Activated CD8-positive, alpha-beta memory T cell treated with anti-CD3 and anti-CD28 coated beads, Interleukin-2, amount 10 ng/mL, durations not matched to agents 7 days and 5 days (primary cell): ENCODE data around the gene UBR2. TPM values are rescaled to one million over a fixed set of nuclear protein-coding genes. Genes with fewer than 3 reads are reported as not detected.
"Not testable (repeated sequence)": the region's sequence is repeated elsewhere in the genome, so short reads cannot be mapped to it uniquely, and the experiment has no call there.

Experiments used
- ATAC-seq: fragments of 150-1000 bp; cut with Tn5 transposase; one replicate; pipeline ENCODE4 v1.10.0; 2021; ENCODE audit warnings: moderate library complexity
- CTCF ChIA-PET: fragments of 350-600 bp; sonication (Branson Sonifier 250); formaldehyde crosslinking; loops from one replicate; lab custom pipeline; 2021; ENCODE audit warnings: antibody characterized with exemption; lab: Charles Lee
- DNase-seq: peaks from one replicate; pipeline ENCODE4 v3.0.0-alpha.2; 2020
- H3K27ac Mint-ChIP-seq: one replicate; pipeline ENCODE4 v1.8.0; 2021; ENCODE audit warnings: mild to moderate bottlenecking, mixed read lengths
- H3K27me3 Mint-ChIP-seq: one replicate; pipeline ENCODE4 v1.8.0; 2021; ENCODE audit warnings: mixed read lengths
- H3K36me3 Mint-ChIP-seq: one replicate; pipeline ENCODE4 v1.8.0; 2021; ENCODE audit warnings: mild to moderate bottlenecking, mixed read lengths
- H3K4me1 Mint-ChIP-seq: one replicate; pipeline ENCODE4 v1.8.0; 2021; ENCODE audit warnings: mixed read lengths
- H3K4me3 Mint-ChIP-seq: one replicate; pipeline ENCODE4 v1.8.0; 2021; ENCODE audit warnings: mild to moderate bottlenecking, moderate library complexity, mixed read lengths
- H3K9me3 Mint-ChIP-seq: one replicate; pipeline ENCODE4 v1.8.0; 2022; ENCODE audit warnings: low read depth, mixed read lengths
- total RNA-seq, 2 experiments: library from RNA; stranded (reverse); gene quantifications; one replicate each; pipeline ENCODE4 v1.2.3, GENCODE V29; 2021

Gene UBR2
- total RNA-seq, 2 experiments from 2014 or later: 27.5 to 32.3 TPM

- ATAC-seq (no peak), DNase-seq (no peak)
- Mint-ChIP-seq H3K27me3 (no peaks in the 10 kb centered on the region), H3K9me3 (no peaks in the 10 kb centered on the region), H3K36me3 (peaks cover 26% of the 10 kb centered on the region), H3K4me1 (peaks cover 8% of the 10 kb centered on the region), H3K27ac (no peak overlapping the region), H3K4me3 (no peak overlapping the region)
- CTCF ChIA-PET: interaction anchor here (1.4 to 1.8 kb wide), 2 partner anchors 17 to 56 kb away, joined by 3 to 8 read pairs; no protein-coding TSS in a partner anchor
Observed at GRCh38 chr6:42604150-42604549, 40.3 kb downstream of the UBR2 start.

GRCh38 chr6:42604699-42605098 lies 40.9 kb downstream of the UBR2 start:
- H3K27me3 Mint-ChIP-seq, DNase-seq, H3K4me3 Mint-ChIP-seq, ATAC-seq, H3K9me3 Mint-ChIP-seq, H3K27ac Mint-ChIP-seq: not testable (repeated sequence)
- CTCF ChIA-PET: interaction anchor here (1.4 kb wide), 1 partner anchor 18 kb away, joined by 3 read pairs; no protein-coding TSS in a partner anchor
- Mint-ChIP-seq H3K4me1 (peaks cover 11% of the 10 kb centered on the region), H3K36me3 (peaks cover 28% of the 10 kb centered on the region)

- CTCF ChIA-PET: no interaction called here
- ATAC-seq (peak; percentile 68), DNase-seq (no peak)
- H3K4me1 Mint-ChIP-seq: peaks cover 17% of the 10 kb centered on the region
- H3K27ac Mint-ChIP-seq: peak overlapping the region; percentile 37
- no peaks in the 10 kb centered on the region for H3K9me3 Mint-ChIP-seq
- H3K27me3 Mint-ChIP-seq: no peaks in the 10 kb centered on the region
- peaks cover 29% of the 10 kb centered on the region for H3K36me3 Mint-ChIP-seq
- no peak overlapping the region for H3K4me3 Mint-ChIP-seq
Observed at GRCh38 chr6:42610416-42610815, 46.6 kb downstream of the UBR2 start.

- DNase-seq: no peak
- Mint-ChIP-seq H3K9me3 (no peaks in the 10 kb centered on the region), H3K4me1 (peaks cover 10% of the 10 kb centered on the region), H3K4me3 (no peak overlapping the region), H3K27me3 (no peaks in the 10 kb centered on the region), H3K27ac (no peak overlapping the region), H3K36me3 (peaks cover 35% of the 10 kb centered on the region)
- CTCF ChIA-PET: interaction anchor here (0.5 kb wide), 1 partner anchor 489 kb away, joined by 3 read pairs; no protein-coding TSS in a partner anchor
- ATAC-seq: no peak
Observed at GRCh38 chr6:42615518-42615917, 51.7 kb downstream of the UBR2 start.

GRCh38 chr6:42616716-42617115 lies 52.9 kb downstream of the UBR2 start:
- H3K27me3 Mint-ChIP-seq: no peaks in the 10 kb centered on the region
- H3K27ac Mint-ChIP-seq: no peak overlapping the region
- CTCF ChIA-PET: no interaction called here
- peaks cover 41% of the 10 kb centered on the region for H3K36me3 Mint-ChIP-seq
- ATAC-seq (no peak), DNase-seq (no peak)
- peaks cover 12% of the 10 kb centered on the region for H3K4me1 Mint-ChIP-seq
- no peak overlapping the region for H3K4me3 Mint-ChIP-seq
- no peaks in the 10 kb centered on the region for H3K9me3 Mint-ChIP-seq

GRCh38 chr6:42618105-42618504 lies 54.3 kb downstream of the UBR2 start:
- H3K4me1 Mint-ChIP-seq: peaks cover 12% of the 10 kb centered on the region
- CTCF ChIA-PET: no interaction called here
- no peak for DNase-seq
- H3K36me3 Mint-ChIP-seq: peaks cover 38% of the 10 kb centered on the region
- H3K9me3 Mint-ChIP-seq: no peaks in the 10 kb centered on the region
- no peak for ATAC-seq
- H3K27ac Mint-ChIP-seq: no peak overlapping the region
- H3K27me3 Mint-ChIP-seq: no peaks in the 10 kb centered on the region
- no peak overlapping the region for H3K4me3 Mint-ChIP-seq

- H3K4me1 Mint-ChIP-seq: peaks cover 12% of the 10 kb centered on the region
- CTCF ChIA-PET: interaction anchor here (2.1 kb wide), 1 partner anchor 11 kb away, joined by 7 read pairs; no protein-coding TSS in a partner anchor
- DNase-seq: no peak
- peaks cover 37% of the 10 kb centered on the region for H3K36me3 Mint-ChIP-seq
- H3K27me3 Mint-ChIP-seq: no peaks in the 10 kb centered on the region
- no peak for ATAC-seq
- no peaks in the 10 kb centered on the region for H3K9me3 Mint-ChIP-seq
- H3K27ac Mint-ChIP-seq: no peak overlapping the region
- no peak overlapping the region for H3K4me3 Mint-ChIP-seq
Observed at GRCh38 chr6:42618686-42619085, 54.9 kb downstream of the UBR2 start.

- H3K27ac Mint-ChIP-seq: no peak overlapping the region
- CTCF ChIA-PET: interaction anchor here (2.1 kb wide), 1 partner anchor 10 kb away, joined by 7 read pairs; no protein-coding TSS in a partner anchor
Observed at GRCh38 chr6:42619963-42620362, 56.1 kb downstream of the UBR2 start.

GRCh38 chr6:42624601-42625000 lies 60.8 kb downstream of the UBR2 start:
- no peaks in the 10 kb centered on the region for H3K9me3 Mint-ChIP-seq
- H3K36me3 Mint-ChIP-seq: peaks cover 37% of the 10 kb centered on the region

More at GRCh38 chr6:42619963-42620362, 56.1 kb downstream of the UBR2 start:
- Mint-ChIP-seq H3K9me3 (no peaks in the 10 kb centered on the region), H3K4me1 (peaks cover 15% of the 10 kb centered on the region), H3K36me3 (peaks cover 44% of the 10 kb centered on the region), H3K27me3 (no peaks in the 10 kb centered on the region), H3K4me3 (no peak overlapping the region)
- ATAC-seq (no peak), DNase-seq (no peak)

GRCh38 chr6:42627044-42627443 lies 63.2 kb downstream of the UBR2 start:
- peaks cover 37% of the 10 kb centered on the region for H3K36me3 Mint-ChIP-seq
- H3K27ac Mint-ChIP-seq: no peak overlapping the region
- no peak overlapping the region for H3K4me3 Mint-ChIP-seq
- no peaks in the 10 kb centered on the region for H3K27me3 Mint-ChIP-seq
- H3K4me1 Mint-ChIP-seq: peaks cover 11% of the 10 kb centered on the region
- ATAC-seq (no peak), DNase-seq (no peak)
- H3K9me3 Mint-ChIP-seq: no peaks in the 10 kb centered on the region
- CTCF ChIA-PET: no interaction called here

More at GRCh38 chr6:42624601-42625000, 60.8 kb downstream of the UBR2 start:
- Mint-ChIP-seq H3K27ac (no peak overlapping the region), H3K4me3 (no peak overlapping the region), H3K27me3 (no peaks in the 10 kb centered on the region), H3K4me1 (peaks cover 10% of the 10 kb centered on the region)
- ATAC-seq (no peak), DNase-seq (no peak)
- CTCF ChIA-PET: no interaction called here

GRCh38 chr6:42627674-42628073 lies 63.8 kb downstream of the UBR2 start:
- ATAC-seq: no peak
- Mint-ChIP-seq H3K4me3 (no peak overlapping the region), H3K36me3 (peaks cover 39% of the 10 kb centered on the region), H3K9me3 (no peaks in the 10 kb centered on the region), H3K27ac (no peak overlapping the region), H3K4me1 (peaks cover 11% of the 10 kb centered on the region), H3K27me3 (no peaks in the 10 kb centered on the region)
- CTCF ChIA-PET: no interaction called here
- no peak for DNase-seq

- ATAC-seq (no peak), DNase-seq (no peak)
- no peaks in the 10 kb centered on the region for H3K9me3 Mint-ChIP-seq
- H3K4me3 Mint-ChIP-seq: no peak overlapping the region
- H3K4me1 Mint-ChIP-seq: peaks cover 11% of the 10 kb centered on the region
- H3K36me3 Mint-ChIP-seq: peaks cover 43% of the 10 kb centered on the region
- no peak overlapping the region for H3K27ac Mint-ChIP-seq
- H3K27me3 Mint-ChIP-seq: no peaks in the 10 kb centered on the region
- CTCF ChIA-PET: interaction anchor here (0.7 kb wide), 1 partner anchor 9 kb away, joined by 4 read pairs; no protein-coding TSS in a partner anchor
Observed at GRCh38 chr6:42628604-42629003, 64.8 kb downstream of the UBR2 start.

GRCh38 chr6:42629845-42630244 lies 66.0 kb downstream of the UBR2 start:
- H3K4me1 Mint-ChIP-seq: peaks cover 7% of the 10 kb centered on the region
- CTCF ChIA-PET: interaction anchor here (0.9 to 2.1 kb wide), 4 partner anchors 10 to 415 kb away, joined by 3 to 7 read pairs (median 3); no protein-coding TSS in a partner anchor
- DNase-seq (peak; percentile 54), ATAC-seq (peak; percentile 76)
- no peaks in the 10 kb centered on the region for H3K9me3 Mint-ChIP-seq
- peak overlapping the region; percentile 88 for H3K27ac Mint-ChIP-seq
- peak overlapping the region; percentile 23 for H3K4me3 Mint-ChIP-seq
- no peaks in the 10 kb centered on the region for H3K27me3 Mint-ChIP-seq
- H3K36me3 Mint-ChIP-seq: peaks cover 37% of the 10 kb centered on the region

GRCh38 chr6:42637681-42638080 lies 73.9 kb downstream of the UBR2 start:
- no peaks in the 10 kb centered on the region for H3K27me3 Mint-ChIP-seq

More at GRCh38 chr6:42637681-42638080, 73.9 kb downstream of the UBR2 start:
- H3K4me1 Mint-ChIP-seq: peaks cover 25% of the 10 kb centered on the region
- ATAC-seq (peak; percentile 63), DNase-seq (no peak)
- no peaks in the 10 kb centered on the region for H3K9me3 Mint-ChIP-seq
- H3K36me3 Mint-ChIP-seq: peaks cover 43% of the 10 kb centered on the region
- peak overlapping the region; percentile 80 for H3K27ac Mint-ChIP-seq
- CTCF ChIA-PET: interaction anchor here (0.9 to 1.2 kb wide), 4 partner anchors 9 to 88 kb away, joined by 3 to 6 read pairs (median 4); no protein-coding TSS in a partner anchor
- peak overlapping the region; percentile 47 for H3K4me3 Mint-ChIP-seq
